GM21390 (cell line): ENCODE results near the gene CLIP3.

ENCODE experiments used
- ATAC-seq: cut with Tn5 transposase; IDR thresholded peaks from one replicate; pipeline ENCODE4 v1.9.1; 2021; ENCODE audit not compliant: unreplicated experiment

The CLIP3 gene

GRCh38 chr19:36009633-36010379 lies 22.9 kb downstream of the CLIP3 start:
- ATAC-seq = no peak

DNA sequence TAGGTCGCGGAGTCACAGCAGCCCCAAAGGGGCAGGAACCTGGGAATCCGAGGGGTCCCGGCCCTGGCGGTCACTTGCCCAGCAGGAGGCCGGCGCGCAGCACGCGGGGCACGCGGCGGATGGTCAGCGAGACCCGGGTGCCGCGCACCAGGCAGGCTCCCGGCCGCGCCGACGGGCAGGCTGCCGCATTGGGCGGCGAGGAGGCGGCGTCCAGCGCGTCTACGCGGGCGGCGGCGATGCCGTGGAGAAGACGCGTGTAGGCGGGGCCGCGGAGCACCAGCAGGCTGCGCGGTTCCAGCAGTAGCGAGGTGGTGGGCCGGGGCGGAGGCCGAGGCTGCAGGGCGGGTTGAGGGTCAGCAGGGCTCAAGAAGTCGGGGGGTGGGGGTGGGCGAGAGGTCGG lies 23.5 kb downstream of the CLIP3 start:
- no peak for ATAC-seq

DNA sequence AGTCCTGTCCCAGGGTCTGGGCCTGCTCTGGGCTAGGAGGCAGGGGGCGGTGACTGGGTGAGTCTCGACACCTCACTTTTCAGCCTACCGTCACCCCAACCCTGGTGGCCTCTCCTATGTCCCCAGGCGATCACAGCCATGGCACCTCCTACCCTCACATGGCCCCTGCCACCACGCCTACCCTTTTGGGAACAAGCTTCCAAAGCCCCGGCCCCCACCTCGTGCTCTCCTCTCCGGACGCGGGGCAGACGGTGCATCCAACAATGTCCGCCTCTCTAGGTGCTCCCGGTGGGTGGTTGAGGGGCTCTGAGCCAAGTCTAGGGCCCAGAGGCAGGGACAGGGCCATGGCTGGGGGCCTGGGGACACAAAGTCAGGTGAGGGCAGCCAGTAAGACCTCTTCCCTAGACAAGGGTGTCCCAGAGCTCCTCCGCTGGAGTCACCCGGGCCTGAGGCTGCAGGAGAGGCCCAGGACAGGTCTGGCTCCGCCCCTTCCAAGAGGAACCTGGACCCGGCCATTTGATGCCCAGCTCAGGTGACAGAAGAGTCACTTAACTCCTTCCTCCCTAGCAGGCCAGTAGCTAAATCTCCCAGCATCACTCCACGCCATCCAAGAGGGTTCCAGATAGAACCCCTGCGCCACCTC lies 24.2 kb downstream of the CLIP3 start, which contains the start of gene SYNE4:
TSS of gene SYNE4 (minus strand) at position 478 of the 643 bp plus-strand sequence. CDS start at position 346, 132 bp downstream.
- no peak for ATAC-seq

DNA sequence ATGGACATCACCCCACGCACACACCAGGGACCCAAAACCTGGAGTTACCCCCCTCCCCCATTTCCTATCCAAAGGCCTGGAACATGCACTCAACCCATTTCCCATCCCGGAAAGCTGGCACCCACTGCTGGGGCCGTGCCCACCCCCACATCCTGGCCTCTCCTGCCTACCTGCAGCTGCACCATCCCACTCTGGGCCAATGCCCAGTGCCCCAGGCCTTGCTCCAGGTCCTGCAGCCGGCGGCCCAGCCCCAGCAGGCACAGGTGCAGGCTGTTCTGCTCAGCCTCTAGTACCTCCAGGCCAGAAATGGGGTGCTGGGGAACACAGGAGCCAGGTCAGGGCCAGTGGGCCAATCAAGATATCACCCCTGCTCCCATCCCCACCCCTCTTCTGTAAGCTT lies 25.7 kb downstream of the CLIP3 start:
- ATAC-seq = no peak

GRCh38 chr19:36003284-36003683 lies 29.4 kb downstream of the CLIP3 start:
- no peak for ATAC-seq

DNA sequence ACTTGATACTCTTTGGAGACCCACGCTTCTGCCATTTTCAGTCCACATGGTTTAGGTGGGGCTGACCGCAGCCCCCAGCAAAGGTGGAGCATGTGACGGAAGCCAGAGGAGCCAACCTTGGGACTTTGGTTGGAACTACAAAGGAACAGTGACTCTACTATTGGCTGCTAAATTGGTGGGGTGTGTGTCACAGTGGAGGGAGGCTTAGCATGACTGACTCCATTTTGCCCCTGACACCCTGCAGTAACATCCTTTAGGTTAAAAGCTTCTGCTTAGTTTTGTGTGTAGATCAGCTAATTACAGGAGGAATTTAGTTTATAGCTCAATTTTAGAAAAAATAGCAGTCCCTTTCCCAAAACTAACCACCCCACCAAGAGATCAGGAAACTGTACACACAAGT lies 31.1 kb downstream of the CLIP3 start:
- ATAC-seq = no peak

DNA sequence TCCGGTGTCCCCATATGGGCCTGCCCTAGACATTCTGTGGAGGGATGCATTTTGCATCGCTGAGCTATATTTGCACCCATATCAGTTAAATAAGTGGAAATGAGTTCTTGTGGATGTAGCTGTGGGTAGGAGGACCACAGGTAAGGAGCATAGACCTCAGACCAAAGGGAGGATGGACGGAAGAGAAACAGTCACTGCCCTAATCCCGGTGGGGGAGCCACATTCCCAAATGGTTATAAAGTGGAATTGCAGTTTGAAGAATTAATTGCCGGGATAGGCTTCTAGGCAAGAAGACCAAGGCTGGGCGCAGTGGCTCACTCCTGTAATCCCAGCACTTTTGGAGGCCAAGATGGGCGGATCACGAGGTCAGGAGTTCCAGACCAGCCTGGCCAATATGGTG lies 35.9 kb downstream of the CLIP3 start:
- ATAC-seq = no peak

DNA sequence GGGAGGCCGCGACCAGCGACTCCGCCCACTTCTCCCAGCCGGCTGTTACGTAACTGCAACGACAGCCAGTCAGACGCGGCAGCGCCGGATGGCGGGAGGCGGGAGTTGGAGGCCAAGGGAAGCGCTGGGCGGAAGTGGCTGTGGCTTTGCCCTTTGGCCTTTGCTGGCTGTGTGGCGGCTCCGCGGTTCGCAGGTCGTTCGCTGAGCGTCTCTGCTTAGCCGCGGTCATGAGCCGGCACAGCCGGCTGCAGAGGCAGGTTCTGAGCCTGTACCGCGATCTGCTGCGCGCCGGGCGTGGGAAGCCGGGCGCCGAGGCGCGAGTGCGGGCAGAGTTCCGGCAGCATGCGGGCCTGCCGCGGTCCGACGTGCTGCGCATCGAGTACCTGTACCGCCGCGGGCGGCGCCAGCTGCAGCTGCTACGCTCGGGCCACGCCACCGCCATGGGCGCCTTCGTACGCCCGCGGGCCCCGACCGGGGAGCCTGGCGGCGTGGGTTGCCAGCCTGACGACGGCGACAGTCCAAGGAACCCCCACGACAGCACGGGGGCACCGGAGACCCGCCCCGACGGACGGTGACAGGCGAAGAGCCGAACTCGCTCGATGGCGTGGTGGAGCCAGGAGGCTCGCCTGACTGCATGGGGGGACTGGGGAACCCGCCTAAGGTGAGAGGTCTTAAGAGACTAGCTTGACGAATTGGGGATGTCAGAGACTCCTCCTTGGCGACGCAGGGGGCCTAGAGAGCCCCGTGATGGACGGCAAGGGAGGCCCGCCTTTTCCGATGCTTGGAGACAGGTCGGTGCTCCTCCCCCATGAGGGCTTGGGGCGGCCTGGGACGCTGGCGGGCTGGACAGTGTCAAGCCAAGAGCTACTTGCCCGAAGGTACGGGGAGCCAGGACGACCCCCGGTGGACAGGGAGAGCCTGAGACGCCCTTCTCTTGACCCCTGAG lies 37.4 kb downstream of the CLIP3 start, which contains the start of gene SDHAF1:
TSS of gene SDHAF1 (plus strand) at position 141 of the 946 bp plus-strand sequence. CDS start at position 228, 87 bp downstream.
- peak; percentile 77 for ATAC-seq

DNA sequence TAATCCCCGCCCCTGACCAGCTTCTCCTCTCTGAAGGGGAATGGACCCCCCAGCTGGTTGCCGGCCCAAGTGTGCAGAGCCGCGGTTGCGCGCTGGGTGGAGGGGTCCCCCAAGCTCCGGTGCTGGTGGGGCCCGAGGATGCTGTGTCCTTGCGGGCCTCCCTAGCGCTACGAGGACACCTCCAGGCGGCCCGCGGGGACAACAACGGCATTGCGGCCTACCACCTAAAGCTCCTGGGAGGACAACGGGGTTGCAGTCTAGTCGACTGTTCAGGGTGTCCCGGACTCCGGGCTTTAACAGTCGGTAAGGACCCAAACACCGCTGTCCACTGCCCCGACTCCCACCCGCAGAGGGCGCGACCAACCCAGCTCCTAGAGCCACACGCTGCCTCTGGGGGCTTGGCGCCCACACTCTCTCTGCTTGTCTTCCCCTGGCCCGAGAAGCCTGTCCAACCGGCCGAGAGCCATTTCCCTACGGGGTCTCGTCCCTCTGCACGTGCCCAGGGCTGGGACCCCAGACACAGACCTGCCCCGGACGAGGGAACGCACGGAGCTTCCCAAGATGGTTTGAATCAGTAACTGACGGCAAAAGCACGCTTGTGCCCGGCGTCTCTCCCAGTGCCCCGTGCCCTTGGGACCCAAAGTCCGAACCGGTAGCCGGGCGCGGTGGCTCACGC lies 38.6 kb downstream of the CLIP3 start:
- ATAC-seq = no peak

DNA sequence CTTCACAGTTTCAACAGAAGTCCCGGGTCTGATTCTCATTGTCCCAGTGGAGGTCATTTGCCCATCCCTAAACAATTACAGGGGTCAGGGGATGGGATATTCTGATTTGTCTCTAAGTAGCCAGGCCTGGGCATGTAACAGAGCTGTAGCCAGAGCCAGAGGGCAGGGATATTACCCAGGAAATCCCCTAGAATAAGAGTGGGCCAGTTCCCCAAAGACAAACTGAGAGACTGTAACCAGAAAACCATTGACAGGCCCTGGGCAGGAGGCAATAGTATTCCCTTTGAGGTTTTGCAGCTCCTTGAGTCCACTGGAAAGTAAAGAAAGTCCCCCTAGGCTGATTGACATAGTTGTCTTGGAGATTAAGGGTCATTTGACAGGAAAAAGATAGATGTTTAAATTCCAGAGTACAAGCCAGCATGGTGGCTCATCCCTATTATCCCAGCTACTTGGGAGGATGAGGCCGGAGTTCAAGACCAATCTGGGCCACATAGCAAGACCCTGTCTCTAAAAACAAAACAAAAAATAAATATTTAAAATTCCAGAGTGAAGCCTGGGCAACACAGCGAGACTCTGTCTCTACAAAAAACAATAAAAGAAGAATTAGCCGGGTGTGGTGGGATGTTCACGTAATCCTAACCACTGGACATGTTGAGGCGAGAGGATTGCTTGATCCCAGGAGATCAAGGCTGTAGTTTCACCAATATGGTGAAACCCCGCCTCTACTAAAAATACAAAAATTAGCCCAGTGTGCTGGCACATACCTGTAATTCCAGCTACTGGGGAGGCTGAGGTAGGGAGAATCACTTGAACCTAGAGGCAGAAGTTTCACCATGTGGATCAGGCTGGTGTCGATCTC lies 39.5 kb downstream of the CLIP3 start:
- no peak for ATAC-seq

GRCh38 chr19:35991731-35992450 lies 40.8 kb downstream of the CLIP3 start:
- ATAC-seq = no peak

DNA sequence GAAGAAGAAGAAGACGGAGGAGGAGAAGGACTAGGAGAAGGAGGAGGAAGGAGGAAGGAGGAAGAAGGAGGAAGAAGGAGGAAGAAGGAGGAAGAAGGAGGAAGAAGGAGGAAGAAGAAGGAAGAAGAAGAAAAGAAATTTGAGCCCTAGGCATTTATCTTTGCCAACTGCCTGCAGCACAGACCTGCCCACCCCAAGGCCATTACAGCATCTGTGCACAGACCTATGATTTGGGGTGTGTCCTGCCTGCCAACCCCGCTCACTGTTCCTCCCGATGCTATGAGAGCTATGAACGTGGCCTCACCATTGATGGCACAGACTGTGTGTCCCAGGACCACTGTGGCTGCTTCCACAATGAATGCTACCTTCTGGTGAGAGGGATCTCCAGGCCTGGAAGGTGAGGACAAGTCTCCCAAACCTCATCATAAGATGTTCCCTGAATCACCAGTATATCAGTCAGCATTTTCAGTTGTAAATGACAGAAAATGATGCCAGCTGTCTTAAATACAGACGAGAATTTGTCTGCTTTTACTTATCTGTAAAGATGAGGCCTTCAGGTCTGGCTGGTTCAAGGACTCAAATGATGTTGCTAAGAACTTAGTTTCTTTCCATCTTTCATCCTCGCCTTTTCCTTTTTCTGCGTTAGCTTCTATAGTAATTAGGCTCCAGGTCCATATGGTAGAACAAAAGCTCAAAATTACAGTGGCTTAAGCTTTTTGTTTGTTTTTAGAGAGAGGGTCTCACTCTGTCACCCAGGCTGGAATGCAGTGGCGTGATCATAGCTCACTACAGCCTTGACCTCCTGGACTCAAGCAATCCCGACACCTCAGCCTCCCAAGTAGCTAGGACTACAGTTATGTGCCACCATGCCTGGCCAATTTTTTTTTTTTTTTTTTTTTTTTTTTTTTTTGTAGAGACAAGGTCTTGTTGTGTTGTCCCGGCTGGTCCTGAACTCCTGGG lies 41.6 kb downstream of the CLIP3 start:
- ATAC-seq = no peak

GRCh38 chr19:35990156-35990555 lies 42.5 kb downstream of the CLIP3 start:
- no peak for ATAC-seq

GRCh38 chr19:35988824-35989223 lies 43.8 kb downstream of the CLIP3 start:
- no peak for ATAC-seq

DNA sequence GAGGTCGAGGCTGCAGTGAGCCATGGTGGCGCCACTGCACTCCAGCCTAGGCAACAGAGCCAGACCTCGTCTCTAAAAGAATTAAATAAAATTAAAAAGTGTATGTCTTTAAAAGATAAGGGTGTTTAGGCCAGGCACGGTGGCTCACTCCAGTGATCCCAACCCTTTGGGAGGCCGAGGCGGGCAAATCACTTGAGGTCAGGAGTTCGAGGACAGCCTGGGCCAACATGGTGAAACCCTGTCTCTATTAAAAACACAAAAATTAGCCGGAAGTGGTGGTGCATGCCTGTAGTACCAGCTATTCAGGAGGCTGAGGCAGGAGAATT lies 45.1 kb downstream of the CLIP3 start:
- no peak for ATAC-seq

DNA sequence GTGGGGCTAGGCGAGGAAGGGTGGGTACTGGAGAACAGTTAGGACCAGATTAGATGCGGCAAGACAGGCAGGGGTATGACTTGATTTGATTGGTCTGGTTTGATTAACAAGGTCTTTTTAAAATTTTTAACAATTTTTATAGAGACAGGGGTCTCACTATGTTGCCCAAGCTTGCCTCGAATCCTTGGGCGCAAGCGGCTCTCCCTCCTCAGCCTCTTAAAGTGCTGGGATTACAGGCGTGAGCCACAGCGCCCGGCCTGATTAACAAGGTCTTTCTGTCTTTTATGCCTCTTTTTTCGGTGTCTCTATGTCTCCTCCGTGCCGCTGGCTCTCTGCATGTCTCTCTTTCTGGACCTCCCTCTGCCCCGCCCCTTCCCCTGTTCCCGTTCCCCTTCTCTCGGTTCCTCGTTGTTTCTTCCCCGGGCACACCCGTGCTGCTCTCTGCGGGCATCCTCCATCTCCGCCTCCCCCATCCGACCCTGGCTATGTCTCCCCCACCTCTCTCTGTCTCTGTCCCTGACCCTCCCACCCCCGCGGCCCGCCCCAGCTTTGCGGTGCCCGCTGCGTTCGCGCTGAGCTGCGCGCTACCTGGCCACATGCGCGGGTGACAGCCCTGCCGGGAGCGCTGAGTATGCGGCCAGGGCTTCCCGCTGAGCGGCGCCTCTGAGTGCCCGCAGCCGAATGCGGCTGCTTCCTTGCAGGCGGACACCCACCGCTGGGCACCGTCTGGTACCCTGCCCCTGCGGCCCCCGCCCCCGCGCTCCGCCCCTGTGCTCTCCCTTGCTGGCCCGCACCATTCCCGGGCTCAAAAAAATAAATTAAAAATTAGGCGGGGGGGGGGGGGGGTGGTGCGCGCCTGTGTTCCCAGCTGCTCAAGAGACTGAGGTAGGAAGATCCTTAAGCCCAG lies 45.8 kb downstream of the CLIP3 start:
- no peak for ATAC-seq

DNA sequence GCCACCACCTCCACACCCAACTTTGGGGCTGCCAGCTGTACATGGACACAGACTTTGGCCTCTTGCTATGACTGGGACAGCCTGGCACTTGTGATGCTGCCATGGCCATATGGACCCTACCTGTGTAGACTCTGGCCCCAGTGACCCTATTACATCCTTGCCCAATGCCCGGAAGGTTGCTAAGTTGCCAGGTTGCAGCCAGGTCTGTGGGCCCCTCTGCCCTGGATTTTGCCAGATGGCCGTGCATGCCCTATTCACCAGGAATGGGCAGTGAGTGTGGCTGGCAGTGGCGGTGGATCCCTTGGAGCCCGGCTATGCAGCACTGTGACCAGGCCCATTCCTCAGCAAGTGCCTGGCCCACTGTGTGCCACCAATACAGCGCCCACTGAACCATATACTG lies 46.6 kb downstream of the CLIP3 start:
- ATAC-seq = no peak
